Transverse colon (tissue), 4 donors: ENCODE measurements around the gene SH2D2A. TPM values are rescaled to one million over a fixed set of nuclear protein-coding genes. Genes with fewer than 3 reads are reported as not detected.

Source experiments
- DNase-seq: peaks from one replicate; pipeline ENCODE4 v3.0.0-alpha.2; 2019
- H3K27ac ChIP-seq, 4 donors: fragments of 200-600 bp; sonication (generic); 2 replicates each; pipeline ENCODE4 v1.5.1; 2016 to 2018; ENCODE audit warnings: inconsistent platforms in 4 of 4
- H3K27me3 ChIP-seq: fragments of 200-600 bp; sonication (generic); 2 replicates; pipeline ENCODE4 v1.5.1; 2017; ENCODE audit warnings: inconsistent platforms
- H3K36me3 ChIP-seq, 4 donors: fragments of 200-600 bp; sonication (generic); 2 replicates each; pipeline ENCODE4 v1.5.1; 2017 to 2019; ENCODE audit warnings: inconsistent platforms in 4 of 4
- H3K4me1 ChIP-seq, 4 donors: fragments of 200-600 bp; sonication (generic); 2 replicates each; pipeline ENCODE4 v1.5.1; 2017 to 2020; ENCODE audit warnings: inconsistent platforms in 4 of 4
- H3K4me3 ChIP-seq, 4 donors: fragments of 200-600 bp; sonication (generic); 1 replicate in 1 of 4; 2 replicates in 3 of 4; pipeline versions ENCODE4 v1.5.1 to v1.6.1; 2017 to 2019; ENCODE audit warnings: inconsistent platforms in 4 of 4
- H3K9me3 ChIP-seq, 2 donors: fragments of 200-600 bp; sonication (generic); 2 replicates each; pipeline ENCODE4 v1.5.1; 2017 to 2019; ENCODE audit warnings: inconsistent platforms in 2 of 2
- EP300 ChIP-seq: sonication (generic); formaldehyde crosslinking; IDR thresholded peaks from one replicate; pipeline ENCODE4 v1.6.1; 2017; ENCODE audit warnings: antibody characterized with exemption, low read depth
- POLR2A ChIP-seq: fragments of 450-650 bp; IDR thresholded peaks from one replicate; pipeline ENCODE4 v1.6.1; 2016; ENCODE audit warnings: antibody characterized with exemption, mild to moderate bottlenecking, moderate library complexity
- POLR2AphosphoS5 ChIP-seq, 3 donors: sonication (generic); formaldehyde crosslinking; IDR thresholded peaks; one replicate each; pipeline ENCODE4 v1.6.1; 2016; ENCODE audit warnings: antibody characterized with exemption in 3 of 3
- WGBS, 2 donors: methylation state at CpG; one replicate each; pipeline ENCODE4 v1.1.5; 2018; ENCODE audit warnings: low coverage in 1 of 2; 5-methylcytosine and 5-hydroxymethylcytosine counted together
- in situ Hi-C, 4 donors: fragments of 200-750 bp; cut with MboI; loops; one replicate each; pipeline versions ENCODE4 v1.15.0 to v1.15.1; 2017; ENCODE audit warnings: low sequenced_read_pairs in 3 of 4, low pct_ligation_motif_present in 1 of 4, low pct_unique_long_range_greater_than_20kb in 1 of 4
- intact Hi-C: fragments of 100-400 bp; cut with DNase I; formaldehyde crosslinking; loops from one replicate; pipeline ENCODE4 v1.15.1; 2023; ENCODE audit warnings: low total_unique reads
- total RNA-seq, 4 donors: library from RNA; depleted of rRNA; stranded (reverse); fragments of >200 nt; gene quantifications; one replicate each; pipeline ENCODE4 v1.1.0, GENCODE V29; 2016
- TF ChIP-seq, protein P1 (sequence below), 5 experiments: fragments of 200-600 bp in 3 of 5; fragments of 450-650 bp in 2 of 5; sonication (generic) in 3 of 5; IDR thresholded peaks; 1 replicate in 2 of 5; 2 replicates in 3 of 5; pipeline ENCODE4 v1.5.1; 2016 to 2017; ENCODE audit warnings: antibody characterized with exemption in 5 of 5, inconsistent platforms in 3 of 5, mild to moderate bottlenecking in 2 of 5, moderate library complexity in 1 of 5

SH2D2A gene
- total RNA-seq, 4 donors from 2014 or later = 1.9 to 5.9 (median 3.4) TPM; not detected in 1

DNA sequence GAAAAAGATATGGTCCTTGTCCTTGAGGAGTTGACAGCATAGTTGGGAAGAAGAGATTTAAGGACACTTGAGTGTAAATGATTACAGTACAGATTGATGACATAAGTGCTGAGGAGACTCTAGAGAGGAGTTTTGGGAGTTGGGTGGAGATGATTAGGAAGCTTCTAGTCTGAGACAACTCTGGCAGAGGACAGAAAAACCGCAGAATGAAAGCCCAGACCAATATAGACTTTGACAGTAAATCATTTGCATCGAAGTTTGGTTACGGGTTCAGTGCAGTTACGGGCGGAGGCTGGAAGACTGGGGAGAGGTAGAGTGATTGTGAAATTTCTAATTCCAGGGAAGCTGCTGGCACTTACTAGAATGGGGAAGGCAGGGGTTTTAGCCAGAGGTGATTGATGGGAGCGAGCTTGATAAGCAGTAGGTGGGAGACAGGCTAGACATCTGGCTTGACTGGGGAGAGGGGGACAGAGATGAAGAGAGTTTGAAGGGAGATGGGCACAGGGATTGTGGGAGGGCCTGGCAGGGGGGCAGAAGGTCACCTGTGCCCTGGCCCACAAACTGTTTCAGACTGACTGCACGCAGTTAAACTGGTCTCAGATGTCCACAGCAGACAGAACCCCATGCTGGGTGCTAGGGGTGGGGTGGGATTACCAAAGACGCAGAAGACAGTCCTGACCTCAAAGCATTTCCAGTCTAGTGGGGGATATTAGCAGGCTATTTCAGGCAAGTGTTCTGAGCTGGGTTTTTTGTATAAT, 20.1 kb downstream of the SH2D2A start:
- DNase-seq = peak; percentile 21
- Histone ChIP-seq H3K27me3 (no peaks in the 10 kb centered on the region), H3K4me1 (no peaks in the 10 kb centered on the region), H3K4me3 (no peak overlapping the region), H3K9me3 (no peaks in the 10 kb centered on the region), H3K27ac (peak overlapping the region in 1 of 4 donors; percentile 49), H3K36me3 (peaks cover 0 to 85% (median 41%) of the 10 kb centered on the region in 4 donors)
- 64 to 71% methylated on average over 8 of the region's 8 CpGs for WGBS, 2 donors
- in situ Hi-C loops = no loop called here
- intact Hi-C loops = no loop called here
- TF ChIP-seq, protein P1, sequence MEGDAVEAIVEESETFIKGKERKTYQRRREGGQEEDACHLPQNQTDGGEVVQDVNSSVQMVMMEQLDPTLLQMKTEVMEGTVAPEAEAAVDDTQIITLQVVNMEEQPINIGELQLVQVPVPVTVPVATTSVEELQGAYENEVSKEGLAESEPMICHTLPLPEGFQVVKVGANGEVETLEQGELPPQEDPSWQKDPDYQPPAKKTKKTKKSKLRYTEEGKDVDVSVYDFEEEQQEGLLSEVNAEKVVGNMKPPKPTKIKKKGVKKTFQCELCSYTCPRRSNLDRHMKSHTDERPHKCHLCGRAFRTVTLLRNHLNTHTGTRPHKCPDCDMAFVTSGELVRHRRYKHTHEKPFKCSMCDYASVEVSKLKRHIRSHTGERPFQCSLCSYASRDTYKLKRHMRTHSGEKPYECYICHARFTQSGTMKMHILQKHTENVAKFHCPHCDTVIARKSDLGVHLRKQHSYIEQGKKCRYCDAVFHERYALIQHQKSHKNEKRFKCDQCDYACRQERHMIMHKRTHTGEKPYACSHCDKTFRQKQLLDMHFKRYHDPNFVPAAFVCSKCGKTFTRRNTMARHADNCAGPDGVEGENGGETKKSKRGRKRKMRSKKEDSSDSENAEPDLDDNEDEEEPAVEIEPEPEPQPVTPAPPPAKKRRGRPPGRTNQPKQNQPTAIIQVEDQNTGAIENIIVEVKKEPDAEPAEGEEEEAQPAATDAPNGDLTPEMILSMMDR (IDR thresholded peaks at IDR 0.05) = no peak
- no peak for TF ChIP-seq EP300
- no peak for TF ChIP-seq POLR2A
- TF ChIP-seq POLR2AphosphoS5 (IDR thresholded peaks at IDR 0.05) = no peak

DNA sequence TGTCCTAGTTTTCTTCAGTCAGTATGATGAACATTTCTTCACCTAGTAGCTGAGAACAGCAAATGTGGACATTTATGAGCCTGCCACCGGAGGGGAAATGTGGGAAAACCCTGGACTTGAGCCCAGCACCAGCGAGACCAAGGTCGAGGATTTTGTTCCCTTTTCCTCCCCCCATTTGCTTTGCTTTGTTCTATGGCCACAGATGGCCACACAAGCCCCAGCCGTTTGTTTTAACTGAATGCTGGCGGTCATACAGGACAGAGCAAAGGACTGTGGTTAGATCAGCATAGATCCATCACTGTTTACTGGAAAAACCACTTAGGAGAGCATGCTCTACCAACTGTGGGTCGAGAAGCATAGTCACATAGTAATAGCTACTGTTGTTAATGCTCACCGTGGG, 20.9 kb downstream of the SH2D2A start:
- TF ChIP-seq EP300 (no peak), POLR2A (no peak), POLR2AphosphoS5 (IDR thresholded peaks at IDR 0.05) (no peak)
- TF ChIP-seq, protein P1 (IDR thresholded peaks at IDR 0.05) = no peak
- Histone ChIP-seq H3K27me3 (no peaks in the 10 kb centered on the region), H3K4me1 (no peaks in the 10 kb centered on the region), H3K4me3 (no peak overlapping the region), H3K9me3 (no peaks in the 10 kb centered on the region), H3K36me3 (peaks cover 0 to 87% (median 40%) of the 10 kb centered on the region in 4 donors), H3K27ac (peak overlapping the region in 1 of 4 donors; percentile 41)
- intact Hi-C loops = no loop called here
- in situ Hi-C loops = no loop called here
- 48 to 50% methylated on average over 2 to 7 of the region's 7 CpGs for WGBS, 2 donors
- no peak for DNase-seq

DNA sequence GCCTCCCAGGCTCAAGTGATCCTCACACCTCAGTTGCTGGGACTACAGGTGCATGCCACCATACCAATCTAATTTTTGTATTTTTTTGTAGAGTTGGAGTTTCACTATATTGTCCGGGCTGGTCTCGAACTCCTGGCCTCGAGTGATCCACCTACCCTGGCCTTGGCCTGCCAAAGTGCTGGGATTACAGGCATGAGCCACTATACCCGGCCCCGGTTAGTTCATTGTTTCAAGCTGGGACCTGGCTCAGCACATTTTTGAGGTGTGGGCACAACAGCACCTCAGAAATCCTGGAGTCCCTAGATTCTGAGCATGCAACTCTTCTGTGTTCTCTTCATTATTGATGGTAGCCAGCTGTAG, 21.3 kb downstream of the SH2D2A start:
- Histone ChIP-seq H3K4me1 (no peaks in the 10 kb centered on the region), H3K27ac (peak overlapping the region in 1 of 4 donors; percentile 41), H3K36me3 (peaks cover 0 to 82% (median 38%) of the 10 kb centered on the region in 4 donors), H3K9me3 (no peaks in the 10 kb centered on the region), H3K27me3 (no peaks in the 10 kb centered on the region), H3K4me3 (no peak overlapping the region)
- in situ Hi-C loops = no loop called here
- TF ChIP-seq, protein P1 (IDR thresholded peaks at IDR 0.05) = no peak
- TF ChIP-seq EP300 = no peak
- no peak for TF ChIP-seq POLR2AphosphoS5 (IDR thresholded peaks at IDR 0.05)
- intact Hi-C loops = no loop called here
- WGBS, 2 donors = 92 to 93% methylated on average over 5 of the region's 5 CpGs
- no peak for DNase-seq

DNA sequence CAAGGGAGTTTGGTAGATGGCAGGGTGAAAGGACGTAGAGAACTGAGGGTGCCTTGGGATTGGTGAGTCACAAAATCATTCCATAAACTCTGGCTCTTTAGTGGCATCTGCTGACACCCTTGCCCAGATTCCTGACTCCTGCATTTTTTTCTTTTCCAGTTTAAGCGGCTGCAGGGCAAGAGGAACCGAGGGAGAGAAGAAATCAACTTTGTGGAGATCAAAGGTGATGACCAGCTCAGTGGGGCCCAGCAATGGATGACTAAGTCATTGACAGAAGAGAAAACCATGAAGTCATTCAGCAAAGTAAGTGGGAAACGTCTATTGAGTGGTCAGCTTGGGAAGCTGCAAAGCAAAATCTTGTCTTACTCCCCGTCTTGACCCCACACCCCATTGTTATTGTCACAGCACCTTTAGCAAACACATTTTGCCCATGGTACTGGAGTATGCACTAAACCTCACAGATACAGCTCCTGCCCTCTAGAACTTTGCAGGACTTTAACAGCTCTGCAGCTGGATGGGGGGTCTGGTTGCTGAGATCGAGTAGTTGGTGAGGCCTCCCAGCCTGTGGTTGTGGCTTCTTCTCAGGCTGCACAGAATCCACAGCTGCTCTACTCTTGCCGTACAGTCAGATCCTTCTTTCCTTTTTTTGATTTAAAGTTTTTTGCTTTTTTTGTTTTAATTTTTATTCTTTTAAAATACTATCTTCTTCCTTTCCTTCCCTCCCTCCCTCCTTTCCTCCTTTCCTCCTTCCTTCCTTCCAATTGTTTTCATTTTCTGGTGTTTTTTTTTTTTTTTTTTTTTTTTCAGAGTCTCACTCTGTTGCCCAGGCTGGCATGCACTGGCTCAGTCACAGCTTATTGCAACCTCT, 21.9 kb downstream of the SH2D2A start:
- Histone ChIP-seq H3K27me3 (no peaks in the 10 kb centered on the region), H3K4me1 (no peaks in the 10 kb centered on the region), H3K36me3 (peaks cover 0 to 79% (median 36%) of the 10 kb centered on the region in 4 donors), H3K4me3 (no peak overlapping the region), H3K9me3 (no peaks in the 10 kb centered on the region), H3K27ac (no peak overlapping the region)
- DNase-seq = no peak
- in situ Hi-C loops = no loop called here
- TF ChIP-seq, protein P1 (IDR thresholded peaks at IDR 0.05) = no peak
- TF ChIP-seq POLR2AphosphoS5 (IDR thresholded peaks at IDR 0.05) (no peak), EP300 (no peak), POLR2A (no peak)
- intact Hi-C loops = no loop called here
- WGBS, 2 donors = 74 to 86% methylated on average over 6 to 7 of the region's 7 CpGs
